Esophagus mucosa (tissue), 1 donor: ENCODE measurements around the gene HCN3. TPM values are rescaled to one million over a fixed set of nuclear protein-coding genes. Genes with fewer than 3 reads are reported as not detected.
"Not testable (repeated sequence)": the region's sequence is repeated elsewhere in the genome, so short reads cannot be mapped to it uniquely, and the experiment has no call there.

Experiments used
- ATAC-seq: fragments of 200-7000 bp; cut with Tn5 transposase; one replicate; pipeline ENCODE4 v1.9.1; 2020
- total RNA-seq: library from RNA; stranded (reverse); gene quantifications from one replicate; pipeline ENCODE4 v1.2.4, GENCODE V29; 2023
- donor health status: DM: yes; HTN: yes; CAD: no.

HCN3 gene
- total RNA-seq, 1 donor from 2014 or later, result 1.7 TPM

DNA sequence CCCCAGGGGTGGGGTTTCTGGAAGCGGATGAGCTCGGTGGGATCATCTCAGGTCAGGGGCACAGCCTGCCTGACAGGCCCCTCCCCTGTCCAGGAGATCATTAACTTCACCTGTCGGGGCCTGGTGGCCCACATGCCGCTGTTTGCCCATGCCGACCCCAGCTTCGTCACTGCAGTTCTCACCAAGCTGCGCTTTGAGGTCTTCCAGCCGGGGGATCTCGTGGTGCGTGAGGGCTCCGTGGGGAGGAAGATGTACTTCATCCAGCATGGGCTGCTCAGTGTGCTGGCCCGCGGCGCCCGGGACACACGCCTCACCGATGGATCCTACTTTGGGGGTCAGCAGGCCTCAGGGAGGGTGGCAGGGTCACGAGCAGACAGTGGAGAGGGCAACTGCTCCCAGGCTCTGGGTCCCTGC, 8.4 kb downstream of the HCN3 start:
- no peak for ATAC-seq

DNA sequence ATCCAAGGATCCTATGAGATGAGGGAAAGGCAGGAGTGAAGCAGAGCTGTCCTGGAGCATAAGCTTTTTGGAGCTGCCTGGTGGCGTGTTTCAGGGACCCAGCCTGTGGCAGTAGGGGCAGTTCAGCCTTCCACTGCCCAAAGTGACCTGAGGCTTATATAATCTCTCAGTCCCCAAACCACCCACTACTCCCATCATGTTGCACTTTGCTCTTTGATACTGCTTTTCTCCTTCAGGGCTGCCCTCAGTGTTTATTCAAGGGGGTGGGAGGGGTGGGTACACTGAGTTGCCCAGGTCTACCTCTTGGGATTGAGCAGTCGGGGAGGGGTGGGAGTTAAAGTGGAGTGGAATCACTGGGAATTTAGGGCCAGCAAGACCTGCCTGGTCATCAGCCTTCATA, 9.3 kb downstream of the HCN3 start:
- no peak for ATAC-seq

DNA sequence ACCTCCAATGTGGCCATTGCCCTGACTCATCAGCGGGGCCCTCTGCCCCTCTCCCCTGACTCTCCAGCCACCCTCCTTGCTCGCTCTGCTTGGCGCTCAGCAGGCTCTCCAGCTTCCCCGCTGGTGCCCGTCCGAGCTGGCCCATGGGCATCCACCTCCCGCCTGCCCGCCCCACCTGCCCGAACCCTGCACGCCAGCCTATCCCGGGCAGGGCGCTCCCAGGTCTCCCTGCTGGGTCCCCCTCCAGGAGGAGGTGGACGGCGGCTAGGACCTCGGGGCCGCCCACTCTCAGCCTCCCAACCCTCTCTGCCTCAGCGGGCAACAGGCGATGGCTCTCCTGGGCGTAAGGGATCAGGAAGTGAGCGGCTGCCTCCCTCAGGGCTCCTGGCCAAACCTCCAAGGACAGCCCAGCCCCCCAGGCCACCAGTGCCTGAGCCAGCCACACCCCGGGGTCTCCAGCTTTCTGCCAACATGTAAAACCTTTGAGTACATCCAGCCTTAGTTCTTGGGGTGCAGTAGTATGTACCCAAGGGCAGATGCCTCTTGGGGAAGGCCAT, 10.8 kb downstream of the HCN3 start:
- no peak for ATAC-seq

DNA sequence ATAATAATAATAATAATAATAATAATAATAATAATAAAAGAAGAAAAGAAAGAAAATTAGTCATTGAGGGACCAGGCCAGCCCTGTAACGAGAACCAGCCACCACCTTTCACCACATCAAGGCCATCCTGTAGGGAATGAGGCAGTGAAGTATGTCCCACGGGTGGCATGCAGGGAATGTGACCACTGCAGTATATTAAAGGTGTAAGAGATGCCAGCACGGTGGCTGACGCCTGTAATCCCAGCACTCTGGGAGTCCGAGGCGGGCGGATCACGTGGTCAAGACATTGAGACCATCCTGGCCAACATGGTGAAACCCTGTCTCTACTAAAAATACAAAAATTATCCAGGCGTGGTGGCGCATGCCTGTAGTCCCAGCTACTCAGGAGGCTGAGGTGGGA, 13.7 kb downstream of the HCN3 start:
- not testable (repeated sequence) for ATAC-seq

DNA sequence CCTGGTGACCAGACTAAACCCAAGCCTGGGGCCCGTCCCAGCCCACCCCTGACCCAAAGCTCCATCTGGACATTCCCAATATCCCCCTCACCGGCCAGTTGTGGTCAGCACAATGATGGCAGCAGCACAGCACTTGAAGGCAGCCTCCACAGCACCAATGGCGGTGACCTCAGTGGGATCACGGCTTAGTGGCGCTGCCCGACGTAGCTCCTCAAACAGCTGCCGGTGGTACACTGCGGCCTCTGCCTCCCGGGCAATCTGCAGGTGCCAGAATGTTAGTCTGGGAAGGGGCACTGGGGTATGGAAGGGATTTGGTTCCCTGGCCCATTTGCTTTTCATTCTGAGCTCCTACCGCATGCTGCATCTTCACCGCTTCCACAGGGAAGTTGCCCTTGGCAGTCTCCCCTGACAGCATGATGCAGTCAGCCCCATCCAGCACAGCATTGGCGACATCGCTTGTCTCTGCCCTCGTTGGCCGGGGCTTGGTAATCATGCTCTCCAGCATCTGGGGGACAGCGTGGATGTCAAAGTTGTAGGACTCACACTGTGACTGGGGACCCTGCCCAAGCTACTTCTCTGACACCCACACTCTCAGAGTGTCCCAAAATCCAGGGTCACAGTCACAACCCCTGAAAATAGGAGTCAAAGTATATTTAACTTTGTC, 16.0 kb downstream of the HCN3 start:
- no peak for ATAC-seq

DNA sequence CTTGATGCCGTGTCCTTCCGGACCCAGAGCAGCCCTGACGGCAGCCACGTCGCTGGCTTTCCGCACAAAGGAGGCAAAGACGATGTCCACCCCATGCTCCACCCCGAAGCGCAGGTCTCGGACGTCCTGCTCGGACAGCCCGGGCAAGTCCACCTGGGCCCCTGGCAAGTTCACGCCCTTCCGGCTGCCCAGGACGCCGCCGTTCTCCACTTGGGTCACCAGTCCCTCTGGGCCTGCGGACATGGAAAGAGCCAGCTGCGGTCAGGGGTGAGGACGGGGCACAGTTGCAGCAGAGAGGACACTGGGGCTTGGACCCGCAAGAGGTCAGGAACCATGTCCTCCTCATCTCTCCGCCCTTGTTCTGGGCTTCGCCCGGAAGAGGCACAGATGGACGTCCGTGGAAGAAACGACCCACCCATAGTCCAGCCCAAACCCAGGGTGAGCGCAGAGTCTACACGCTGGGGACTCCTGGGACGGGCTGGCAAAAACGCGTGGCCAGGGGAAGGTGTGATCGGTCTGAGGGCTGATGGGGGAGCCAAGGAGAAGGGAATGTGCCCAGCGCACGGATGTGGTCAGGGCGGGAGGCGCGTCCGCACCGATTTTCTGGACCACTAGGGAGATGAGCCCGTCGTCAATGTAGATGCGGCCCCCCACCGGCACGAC, 17.4 kb downstream of the HCN3 start:
- peak; percentile 21 for ATAC-seq

DNA sequence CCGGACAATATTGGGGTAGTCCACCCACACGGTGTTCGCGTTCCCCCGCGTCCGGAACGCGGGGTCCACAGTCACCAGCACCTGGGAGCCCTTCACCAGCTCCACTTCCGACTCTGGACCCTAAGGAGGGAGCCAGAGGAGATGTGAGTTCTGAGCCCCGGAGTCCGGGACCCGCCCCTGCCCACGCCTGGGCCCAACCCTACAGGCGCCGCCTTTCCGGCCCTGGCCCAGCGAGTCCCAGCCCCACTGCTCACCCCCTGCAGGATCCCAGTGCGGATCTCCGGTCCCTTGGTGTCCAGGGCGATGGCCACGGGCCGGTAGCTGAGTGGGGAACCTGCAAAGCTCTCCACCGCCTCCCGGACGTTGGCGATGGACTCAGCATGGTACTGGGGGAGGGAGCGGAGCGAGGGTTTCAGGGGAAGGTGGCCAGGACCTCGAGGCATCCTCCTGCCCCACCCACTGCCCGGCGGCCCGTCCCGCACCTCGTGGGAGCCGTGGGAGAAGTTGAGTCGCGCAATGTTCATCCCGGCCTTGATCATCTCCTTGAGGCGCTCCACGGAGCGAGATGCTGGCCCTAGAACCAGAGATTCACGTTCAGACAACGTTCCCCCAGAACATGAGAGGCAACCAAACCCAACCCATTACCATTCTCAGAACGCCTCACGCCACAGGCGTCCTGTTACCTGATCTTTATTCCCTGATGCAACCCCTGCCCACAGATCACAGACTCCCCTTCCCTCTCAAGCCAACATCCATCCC, 18.1 kb downstream of the HCN3 start:
- ATAC-seq, result peak; percentile 68

DNA sequence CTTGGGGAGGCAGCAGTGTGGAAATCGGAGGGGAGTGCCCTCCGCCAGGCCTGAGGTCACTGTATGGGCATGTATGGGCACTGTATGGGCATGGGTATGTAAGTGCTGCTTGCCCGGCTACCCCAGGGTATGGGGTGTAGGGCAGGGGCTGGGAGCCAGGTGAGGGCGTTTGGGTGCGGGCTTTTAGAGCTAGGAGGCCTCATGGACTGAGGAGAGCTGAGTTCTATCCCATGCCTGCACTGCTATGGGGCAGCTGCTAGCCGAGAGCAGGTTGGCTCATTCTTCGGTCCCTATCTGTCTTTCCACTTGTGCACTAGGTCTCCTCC, 18.6 kb downstream of the HCN3 start:
- peak; percentile 54 for ATAC-seq

DNA sequence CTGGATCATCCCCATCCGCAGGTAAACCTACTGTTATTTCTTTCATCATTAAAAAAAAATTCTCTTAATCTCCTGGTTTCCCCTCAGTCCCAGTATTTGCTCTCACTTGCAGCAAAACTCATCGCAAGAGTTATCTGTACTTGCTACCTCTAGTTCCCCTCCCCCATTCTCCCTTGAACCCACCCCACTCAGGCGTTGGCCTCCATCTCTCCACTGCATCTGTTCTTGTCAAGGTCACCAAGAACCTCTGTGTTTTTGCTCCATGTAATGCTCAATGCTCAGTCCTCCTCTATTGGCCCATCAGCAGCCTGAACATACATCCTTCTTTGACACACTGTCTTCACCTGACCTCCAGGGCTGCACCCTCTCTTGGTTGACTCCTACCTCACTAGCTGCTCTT, 19.4 kb downstream of the HCN3 start:
- ATAC-seq, result no peak

DNA sequence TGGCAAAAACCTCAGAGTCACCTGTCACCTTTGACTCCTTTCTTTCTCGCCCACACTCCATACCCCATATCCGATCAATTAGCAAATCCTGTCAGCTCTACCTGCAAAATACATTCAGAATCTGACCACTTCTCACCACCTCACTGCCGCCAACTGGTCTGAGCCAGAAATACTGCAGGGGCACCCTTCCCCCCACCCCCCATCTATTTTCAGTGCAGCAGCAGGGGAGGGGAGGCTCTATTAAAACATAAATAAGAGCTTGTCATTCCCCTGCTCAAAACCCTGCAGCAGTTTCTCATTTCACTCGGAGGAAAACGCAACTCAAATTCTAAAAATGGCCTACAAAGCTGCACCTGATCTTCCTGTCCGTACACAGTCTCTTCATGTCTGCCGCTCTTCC, 20.1 kb downstream of the HCN3 start:
- ATAC-seq, result no peak

DNA sequence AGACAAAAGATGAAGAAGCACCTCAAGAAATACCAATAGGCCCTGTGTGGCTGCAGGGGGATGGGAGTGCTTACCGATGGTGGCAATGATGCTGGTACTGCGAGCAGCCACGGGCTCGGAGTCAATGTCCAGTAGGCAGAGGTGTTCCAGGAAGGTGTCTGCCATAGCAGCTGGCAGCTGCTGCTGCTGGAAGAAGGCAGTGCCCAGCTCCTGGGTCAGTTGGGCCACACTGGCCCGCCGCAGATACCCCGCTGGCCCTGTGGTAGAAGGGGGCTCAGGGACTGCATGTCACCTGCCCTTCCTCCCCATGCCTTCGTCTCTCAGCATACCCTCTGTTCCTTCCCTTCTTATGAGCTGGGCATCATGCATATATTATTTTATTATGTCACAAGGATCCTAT, 22.8 kb downstream of the HCN3 start:
- no peak for ATAC-seq

DNA sequence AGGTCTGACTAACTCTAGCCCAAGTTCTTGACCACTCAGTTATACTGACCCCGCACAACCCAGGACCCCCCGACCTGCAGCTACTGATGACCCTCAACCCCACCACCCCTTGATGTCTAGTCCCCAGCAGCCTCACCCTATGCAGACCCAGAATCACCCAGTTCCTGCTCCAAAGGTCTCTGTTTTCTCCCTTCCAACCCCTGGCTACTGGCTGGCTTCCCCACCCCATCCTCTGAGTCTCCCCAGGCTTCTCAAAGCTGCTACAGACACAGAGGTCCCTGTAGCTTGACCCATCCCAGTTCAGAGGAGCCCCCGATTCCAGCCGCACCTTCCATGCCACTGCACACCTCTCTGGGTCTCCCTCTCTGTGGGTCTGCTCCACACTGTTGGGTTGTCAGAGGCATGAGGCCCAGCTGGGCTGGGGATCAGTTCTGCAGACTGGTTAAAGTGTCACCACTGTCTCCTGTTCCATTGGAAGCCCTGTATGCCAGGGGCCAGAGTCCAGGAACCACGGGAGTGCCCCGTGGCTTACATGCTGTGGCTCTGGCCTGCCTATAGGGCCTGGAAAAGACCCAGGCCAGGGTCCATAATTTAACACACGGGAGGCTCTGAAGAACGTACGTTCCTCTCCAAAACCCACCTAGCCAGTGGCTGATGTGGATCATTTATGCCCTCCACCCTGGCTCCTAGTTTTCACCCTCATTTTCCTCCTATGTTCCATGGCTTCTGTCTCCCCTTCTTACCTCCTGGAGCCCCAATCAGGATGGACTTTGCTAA, 23.5 kb downstream of the HCN3 start:
- no peak for ATAC-seq

DNA sequence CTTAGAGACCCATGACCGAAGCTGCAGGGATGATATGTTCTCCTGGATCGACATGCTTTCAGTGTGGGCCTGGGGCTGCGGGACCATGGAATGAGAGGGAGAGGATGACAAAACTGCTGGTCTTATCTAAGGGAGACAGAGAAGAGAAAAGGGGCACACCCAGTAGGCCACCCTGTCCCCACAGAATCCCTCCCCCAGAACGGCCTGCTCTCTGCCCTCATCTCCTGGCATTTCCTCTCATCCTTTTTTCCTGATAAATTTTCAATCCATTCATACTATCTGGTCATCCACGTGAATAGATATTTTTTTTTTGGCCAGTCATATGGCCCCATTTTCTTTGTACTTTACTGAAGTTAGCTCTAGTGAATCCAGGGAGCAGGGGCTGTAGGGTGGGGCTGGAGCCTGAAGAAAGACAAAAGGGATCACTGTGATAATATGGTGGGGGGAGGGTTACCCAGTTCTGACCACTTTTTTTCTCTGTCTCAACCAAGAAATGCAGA, 24.1 kb downstream of the HCN3 start, which contains the start of gene PKLR:
Gene PKLR, minus strand, starts transcription at position 97 of the 500 bp plus-strand sequence. Its CDS starts 43 bp downstream, at position 54.
- no peak for ATAC-seq

DNA sequence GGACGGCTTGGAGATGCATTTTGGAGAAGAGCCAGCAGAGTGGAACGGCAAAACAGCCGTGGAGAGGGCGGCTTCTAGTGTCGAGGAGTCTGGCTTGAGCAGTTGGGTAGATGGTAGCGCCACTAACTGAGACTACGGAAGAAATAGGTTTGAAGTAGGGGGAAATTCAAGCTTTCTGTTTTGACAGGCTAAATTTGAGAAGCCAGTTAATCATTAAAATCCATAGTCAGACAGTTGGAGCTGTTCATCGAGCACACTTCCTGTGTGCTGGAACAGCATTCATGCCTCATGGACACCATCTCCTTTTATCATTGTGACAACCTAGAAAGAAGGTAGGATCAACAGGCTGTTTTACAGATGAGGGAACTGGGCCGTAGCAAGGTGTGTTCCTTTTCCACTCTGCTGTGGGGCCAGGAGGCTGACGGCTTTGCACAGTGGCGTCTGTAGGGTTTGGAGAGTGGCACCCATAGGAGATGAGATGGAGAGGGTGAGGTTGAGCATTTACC, 27.3 kb downstream of the HCN3 start:
- no peak for ATAC-seq

DNA sequence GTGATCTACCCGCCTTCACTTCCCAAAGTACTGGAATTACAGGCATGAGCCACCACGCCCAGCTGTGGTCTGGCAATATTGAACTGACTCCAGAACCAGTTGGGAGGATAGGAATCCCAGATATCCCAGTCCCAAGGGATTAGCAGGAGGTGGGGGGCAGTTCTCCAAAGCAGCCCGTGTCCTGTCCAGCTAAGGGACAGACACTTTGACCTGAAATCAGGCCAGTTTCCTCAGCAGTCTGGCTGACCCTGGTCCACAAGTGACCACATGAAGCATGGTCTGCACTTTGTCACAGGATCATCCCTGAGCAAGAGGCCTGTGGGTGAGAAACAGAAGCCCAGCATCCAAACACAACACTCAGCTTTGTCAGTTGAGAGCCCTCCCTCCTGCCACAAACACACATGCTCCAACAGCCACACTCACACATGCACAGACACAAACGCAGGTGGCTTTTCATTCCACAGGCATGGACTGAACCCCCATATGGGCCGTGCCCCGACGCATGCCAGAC, 28.7 kb downstream of the HCN3 start:
- no peak for ATAC-seq

DNA sequence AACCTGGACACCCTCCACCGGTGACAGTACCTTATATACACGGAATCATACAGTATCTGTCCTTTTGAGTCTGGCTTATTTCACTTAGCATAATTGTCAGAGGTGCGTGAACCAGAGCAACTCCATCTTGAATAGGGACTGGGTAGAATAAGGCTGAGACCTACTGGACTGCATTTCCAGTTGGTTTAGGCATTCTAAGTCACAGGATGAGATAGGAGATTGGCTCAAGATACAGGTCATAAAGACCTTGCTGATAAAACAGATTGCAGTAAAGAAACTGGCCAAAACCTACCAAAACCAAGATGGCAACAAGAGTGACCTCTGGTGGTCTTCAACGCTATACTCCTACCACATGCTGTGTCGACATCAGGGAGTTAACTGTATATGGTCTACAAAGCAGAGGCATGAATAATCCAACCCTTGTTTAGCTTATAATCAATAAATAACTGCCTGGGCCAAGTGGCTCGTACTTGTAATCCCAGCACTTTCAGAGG, 30.0 kb downstream of the HCN3 start:
- ATAC-seq, result no peak

DNA sequence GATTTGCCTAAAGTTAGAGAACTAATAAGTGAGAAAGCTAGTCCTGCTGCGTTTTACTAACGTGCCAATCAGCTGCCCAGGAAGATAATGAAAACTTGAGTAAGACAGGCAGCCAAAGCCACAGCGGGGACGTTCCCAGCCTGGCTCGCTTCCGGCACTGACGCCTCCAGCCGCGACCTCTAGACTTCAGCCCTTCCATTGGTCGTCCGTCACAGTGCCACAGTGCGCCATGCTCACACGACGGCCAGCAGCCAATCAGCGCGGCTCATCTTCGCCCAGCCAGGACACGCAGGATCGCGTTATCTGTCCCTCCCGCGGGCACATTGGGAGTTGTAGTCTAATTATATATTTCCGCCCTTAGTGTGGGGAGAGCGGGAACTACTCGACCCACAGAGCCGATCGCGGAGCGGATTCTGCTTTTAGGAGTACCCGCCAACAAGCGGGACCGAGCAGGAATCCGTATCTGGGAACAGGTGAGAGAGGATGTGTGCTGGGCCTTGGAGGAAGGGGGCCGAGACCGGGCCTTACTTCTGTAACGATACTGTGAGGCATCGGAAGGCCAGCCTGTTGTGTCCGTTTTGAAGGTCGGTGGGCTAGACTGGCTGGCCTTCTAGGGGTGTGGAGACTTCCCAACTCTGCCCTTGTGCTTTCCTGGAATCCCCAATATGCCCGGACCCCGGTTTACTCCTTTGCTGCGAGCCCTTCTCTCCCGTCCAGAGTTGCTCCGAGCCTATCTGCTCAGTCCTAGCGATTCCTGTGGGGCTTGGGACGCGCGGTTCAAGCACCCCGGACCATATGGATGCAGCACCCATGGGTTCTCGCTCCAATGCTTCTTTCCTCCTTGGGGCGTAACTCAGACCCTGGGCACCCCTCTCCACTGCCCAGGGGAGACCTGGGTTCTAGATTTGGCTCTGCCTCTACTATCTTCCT, 31.5 kb downstream of the HCN3 start, which contains the start of gene FDPS:
Gene FDPS, plus strand, starts transcription at position 374 of the 930 bp plus-strand sequence. CDS start 924 bp downstream, outside the sequence.
- ATAC-seq, result peak; percentile 99

DNA sequence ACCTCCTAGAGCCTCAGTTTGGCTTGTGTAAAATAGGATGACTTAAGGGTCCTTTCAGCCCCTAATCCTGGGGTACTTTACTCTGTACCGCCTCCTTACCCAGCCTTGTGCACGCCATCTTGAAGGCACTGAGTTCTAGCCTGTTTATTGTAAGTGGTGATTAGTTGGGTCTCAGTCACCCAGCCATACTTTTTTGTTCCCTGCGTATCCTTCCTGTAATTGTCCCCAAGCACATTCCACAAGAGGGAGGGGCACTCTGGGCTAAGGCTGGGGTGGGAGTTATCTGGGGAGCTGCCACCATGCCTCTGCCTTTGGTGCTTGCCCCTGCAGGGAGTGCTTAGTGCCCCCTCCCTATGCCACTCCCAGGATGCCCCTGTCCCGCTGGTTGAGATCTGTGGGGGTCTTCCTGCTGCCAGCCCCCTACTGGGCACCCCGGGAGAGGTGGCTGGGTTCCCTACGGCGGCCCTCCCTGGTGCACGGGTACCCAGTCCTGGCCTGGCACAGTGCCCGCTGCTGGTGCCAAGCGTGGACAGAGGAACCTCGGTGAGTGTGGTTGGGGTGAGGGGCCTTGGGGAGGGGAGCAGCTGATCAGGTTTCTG, 32.3 kb downstream of the HCN3 start:
- peak; percentile 4 for ATAC-seq

DNA sequence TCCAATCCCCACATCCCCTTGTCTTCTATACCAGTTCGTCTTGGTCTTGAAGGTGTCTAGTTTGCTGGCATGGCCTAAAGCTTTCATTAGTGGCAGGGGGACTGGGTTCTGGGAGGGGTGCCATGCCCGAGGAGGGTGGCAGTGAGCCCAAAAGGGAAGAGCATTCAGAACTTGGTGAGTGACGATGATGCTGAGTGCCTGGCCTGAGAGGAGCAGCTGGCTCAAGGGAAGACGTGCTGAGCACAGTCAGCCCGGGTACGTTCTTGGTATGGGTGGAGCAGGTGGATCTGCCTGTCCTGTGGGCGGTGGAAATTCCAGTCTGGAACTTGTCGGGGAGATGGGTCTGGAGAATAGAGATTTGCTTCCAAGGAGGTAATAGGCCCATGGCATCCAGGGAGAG, 36.0 kb downstream of the HCN3 start:
- no peak for ATAC-seq

DNA sequence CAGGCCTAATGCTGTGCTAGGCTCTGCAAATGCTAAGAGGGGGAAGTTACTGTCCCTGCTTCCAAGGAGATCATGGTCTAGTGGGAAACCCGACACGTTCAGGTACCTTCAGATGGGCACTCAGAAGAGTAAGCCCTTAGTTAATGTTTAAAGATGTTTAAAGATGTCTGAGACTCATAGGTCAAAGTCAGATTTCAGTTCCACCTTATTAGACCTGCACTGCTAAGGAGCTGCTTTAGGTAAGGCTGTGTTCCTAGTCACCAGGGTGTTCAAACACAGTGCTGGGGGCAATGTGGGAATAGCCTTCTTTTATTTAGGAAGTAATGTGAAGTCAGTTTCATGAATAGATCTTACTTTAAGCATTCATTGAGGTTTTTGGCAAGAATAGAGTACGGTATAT, 39.7 kb downstream of the HCN3 start:
- ATAC-seq, result no peak
